Muscle of leg (tissue), 16 donors: Measurements from ENCODE around the gene STAC3. TPM values are rescaled to one million over a fixed set of nuclear protein-coding genes. Genes with fewer than 3 reads are reported as not detected.
"Not testable (repeated sequence)": the region's sequence is repeated elsewhere in the genome, so short reads cannot be mapped to it uniquely, and the experiment has no call there.

ENCODE experiments used
- DNase-seq: peaks from one replicate; pipeline ENCODE4 v3.0.0; 2013
- H3K27ac ChIP-seq: one replicate; pipeline ENCODE4 v1.5.1; 2013; ENCODE audit warnings: mild to moderate bottlenecking, low read length, control low read depth
- H3K27me3 ChIP-seq: one replicate; pipeline ENCODE4 v1.6.1; 2013; ENCODE audit warnings: low read length; ENCODE audit not compliant: control insufficient read depth, insufficient read depth
- H3K36me3 ChIP-seq: one replicate; pipeline ENCODE4 v1.6.1; 2013; ENCODE audit warnings: low read length; ENCODE audit not compliant: control insufficient read depth, insufficient read depth
- H3K4me1 ChIP-seq: one replicate; pipeline ENCODE4 v1.6.1; 2013; ENCODE audit warnings: low read length; ENCODE audit not compliant: control insufficient read depth, insufficient read depth
- H3K4me3 ChIP-seq: one replicate; pipeline ENCODE4 v1.5.1; 2013; ENCODE audit warnings: low read length, control low read depth
- H3K9me3 ChIP-seq: replicated peaks from 2 replicates; pipeline ENCODE4 v1.6.1; 2013; ENCODE audit warnings: low read depth, low read length; ENCODE audit not compliant: control insufficient read depth
- WGBS: methylation state at CpG from one replicate; pipeline ENCODE4 v1.1.5; 2013; ENCODE audit warnings: missing lambda C conversion rate; ENCODE audit not compliant: insufficient coverage; 5-methylcytosine and 5-hydroxymethylcytosine counted together
- long read RNA-seq, 11 donors: transcript quantifications; one replicate each; lab custom pipeline, GENCODE V29; 2026
- polyA plus RNA-seq, 8 donors: library from polyadenylated mRNA; unstranded; fragments of 120-200 nt; gene quantifications; one replicate each; pipeline versions ENCODE4 v1.2.1 to v1.2.3, GENCODE V29; 2013; ENCODE audit warnings: inconsistent platforms in 1 of 8, low replicate concordance in 1 of 8; ENCODE audit not compliant: insufficient read length in 8 of 8, insufficient read depth in 1 of 8
- total RNA-seq: library from RNA; stranded (reverse); fragments of 120-200 nt; gene quantifications from one replicate; pipeline ENCODE4 v1.2.4, GENCODE V29; 2013

STAC3 gene
- total RNA-seq (202 TPM), polyA plus RNA-seq (100 to 1,000 TPM; 308 to 499 (median 427) TPM)
- long read RNA-seq, donor 1, transcript STAC3-203 (3 exons, 551 nt): major isoform, 8 of 34 reads
- long read RNA-seq, donor 1, transcript STAC3-201 (12 exons, 1,656 nt): minor isoform, 6 of 34 reads
- long read RNA-seq, donor 1, partial matches to known transcripts: 16 of 34 reads
- long read RNA-seq, donor 1, other reads (novel, unspliced or antisense): 0 of 34 reads
- long read RNA-seq, donor 2, transcript STAC3-203 (3 exons, 551 nt): major isoform, 6 of 11 reads
- long read RNA-seq, donor 2, partial matches to known transcripts: 5 of 11 reads
- long read RNA-seq, donor 2, other reads (novel, unspliced or antisense): 0 of 11 reads
- long read RNA-seq, donor 3, transcript STAC3-203 (3 exons, 551 nt): minor isoform, 10 of 80 reads
- long read RNA-seq, donor 3, transcript STAC3-201 (12 exons, 1,656 nt): major isoform, 17 of 80 reads
- long read RNA-seq, donor 3, partial matches to known transcripts: 46 of 80 reads
- long read RNA-seq, donor 3, other reads (novel, unspliced or antisense): 0 of 80 reads
- long read RNA-seq, donor 4, transcript STAC3-201 (12 exons, 1,656 nt): minor isoform, 5 of 53 reads
- long read RNA-seq, donor 4, transcript STAC3-203 (3 exons, 551 nt): major isoform, 12 of 53 reads
- long read RNA-seq, donor 4, partial matches to known transcripts: 31 of 53 reads
- long read RNA-seq, donor 4, other reads (novel, unspliced or antisense): 0 of 53 reads
- long read RNA-seq, donor 5, transcript STAC3-201 (12 exons, 1,656 nt): minor isoform, 23 of 161 reads
- long read RNA-seq, donor 5, transcript STAC3-203 (3 exons, 551 nt): major isoform, 37 of 161 reads
- long read RNA-seq, donor 5, partial matches to known transcripts: 93 of 161 reads
- long read RNA-seq, donor 5, other reads (novel, unspliced or antisense): 0 of 161 reads
- long read RNA-seq, donor 6, transcript STAC3-201 (12 exons, 1,656 nt): minor isoform, 21 of 216 reads
- long read RNA-seq, donor 6, transcript STAC3-203 (3 exons, 551 nt): major isoform, 34 of 216 reads
- long read RNA-seq, donor 6, partial matches to known transcripts: 151 of 216 reads
- long read RNA-seq, donor 6, other reads (novel, unspliced or antisense): 0 of 216 reads
- long read RNA-seq, donor 7, transcript STAC3-203 (3 exons, 551 nt): major isoform, 27 of 106 reads
- long read RNA-seq, donor 7, transcript STAC3-201 (12 exons, 1,656 nt): minor isoform, 13 of 106 reads
- long read RNA-seq, donor 7, partial matches to known transcripts: 65 of 106 reads
- long read RNA-seq, donor 7, other reads (novel, unspliced or antisense): 0 of 106 reads
- long read RNA-seq, donor 8, transcript STAC3-203 (3 exons, 551 nt): major isoform, 17 of 91 reads
- long read RNA-seq, donor 8, transcript STAC3-201 (12 exons, 1,656 nt): minor isoform, 9 of 91 reads
- long read RNA-seq, donor 8, partial matches to known transcripts: 62 of 91 reads
- long read RNA-seq, donor 8, other reads (novel, unspliced or antisense): 0 of 91 reads
- long read RNA-seq, donor 9, transcript STAC3-201 (12 exons, 1,656 nt): minor isoform, 5 of 111 reads
- long read RNA-seq, donor 9, transcript STAC3-203 (3 exons, 551 nt): major isoform, 28 of 111 reads
- long read RNA-seq, donor 9, partial matches to known transcripts: 77 of 111 reads
- long read RNA-seq, donor 9, other reads (novel, unspliced or antisense): 0 of 111 reads
- long read RNA-seq, donor 10, transcript STAC3-203 (3 exons, 551 nt): major isoform, 31 of 187 reads
- long read RNA-seq, donor 10, transcript STAC3-202 (9 exons, 1,014 nt): minor isoform, 6 of 187 reads
- long read RNA-seq, donor 10, transcript STAC3-201 (12 exons, 1,656 nt): minor isoform, 19 of 187 reads
- long read RNA-seq, donor 10, partial matches to known transcripts: 127 of 187 reads
- long read RNA-seq, donor 10, other reads (novel, unspliced or antisense): 0 of 187 reads
- long read RNA-seq, donor 11, transcript STAC3-201 (12 exons, 1,656 nt): minor isoform, 17 of 103 reads
- long read RNA-seq, donor 11, transcript STAC3-202 (9 exons, 1,014 nt): minor isoform, 8 of 103 reads
- long read RNA-seq, donor 11, transcript STAC3-203 (3 exons, 551 nt): major isoform, 22 of 103 reads
- long read RNA-seq, donor 11, partial matches to known transcripts: 50 of 103 reads
- long read RNA-seq, donor 11, other reads (novel, unspliced or antisense): 0 of 103 reads

DNA sequence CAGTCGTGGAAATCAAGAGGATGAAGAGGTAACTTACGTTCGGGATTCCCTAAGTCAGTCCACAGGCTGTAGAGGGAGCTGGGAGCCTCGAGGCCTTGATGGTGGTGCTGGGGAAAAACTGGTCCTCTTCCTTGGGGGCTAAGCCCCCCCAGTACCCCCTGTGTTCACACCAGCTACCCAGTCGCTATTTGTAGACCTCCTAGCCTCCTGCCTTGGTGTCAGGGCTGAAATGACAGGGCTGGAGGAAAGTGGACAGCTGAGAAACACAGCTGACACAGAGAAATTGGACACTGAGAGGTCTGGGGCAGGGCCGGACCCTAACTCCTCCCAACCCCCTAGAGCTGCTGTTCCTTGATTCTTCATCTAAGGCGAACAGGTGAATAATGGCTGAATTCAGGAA lies at the start of gene STAC3:
STAC3 (minus strand) TSS at position 232 of the 400 bp plus-strand sequence. CDS start 1,551 bp downstream, outside the sequence.
- 12% methylated on average over 3 of the region's 7 CpGs for WGBS
- H3K4me3 ChIP-seq: peak within 1 kb of the TSS; percentile 52

DNA sequence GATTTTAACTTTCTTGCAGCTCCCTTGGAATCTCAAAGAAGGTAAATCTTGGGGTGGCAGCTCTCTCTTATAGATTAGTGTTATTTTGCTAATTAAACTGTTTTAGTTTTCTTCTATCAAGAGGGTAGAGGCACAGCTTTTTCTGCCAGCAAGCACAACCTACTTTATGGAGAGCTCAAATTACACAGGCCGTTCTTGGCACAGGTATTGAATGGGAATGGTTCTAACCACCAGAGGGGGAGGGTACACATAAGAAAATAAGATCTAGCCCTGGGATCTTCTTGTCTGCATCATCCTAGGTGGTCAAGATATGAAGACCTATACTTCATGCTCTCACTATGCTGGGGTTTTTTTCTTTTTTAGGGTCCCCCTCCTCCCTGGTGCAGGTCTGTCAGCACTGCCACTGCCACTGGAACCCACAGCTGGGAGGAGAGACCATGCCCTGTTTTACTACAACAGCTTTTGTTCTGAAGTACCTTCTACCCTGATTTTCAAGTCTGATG lies 48.6 kb upstream of the STAC3 start:
- no peak for DNase-seq
- no peak overlapping the region for H3K27ac ChIP-seq
- no CpG with 5 or more reads among the region's 1 CpG for WGBS
- H3K9me3 ChIP-seq: no peaks in the 10 kb centered on the region
- peaks cover 2% of the 10 kb centered on the region for H3K4me1 ChIP-seq
- no peaks in the 10 kb centered on the region for H3K27me3 ChIP-seq
- H3K36me3 ChIP-seq: peaks cover 51% of the 10 kb centered on the region
- no peak overlapping the region for H3K4me3 ChIP-seq

More for the DNA sequence above, at the start of gene STAC3:
- peaks cover 26% of the 10 kb centered on the region for H3K4me1 ChIP-seq
- peak within 1 kb of the TSS; percentile 95 for H3K27ac ChIP-seq
- H3K27me3 ChIP-seq: no peaks in the 10 kb centered on the region
- peak; percentile 86 for DNase-seq
- no peaks in the 10 kb centered on the region for H3K9me3 ChIP-seq
- H3K36me3 ChIP-seq: peaks cover 36% of the 10 kb centered on the region

DNA sequence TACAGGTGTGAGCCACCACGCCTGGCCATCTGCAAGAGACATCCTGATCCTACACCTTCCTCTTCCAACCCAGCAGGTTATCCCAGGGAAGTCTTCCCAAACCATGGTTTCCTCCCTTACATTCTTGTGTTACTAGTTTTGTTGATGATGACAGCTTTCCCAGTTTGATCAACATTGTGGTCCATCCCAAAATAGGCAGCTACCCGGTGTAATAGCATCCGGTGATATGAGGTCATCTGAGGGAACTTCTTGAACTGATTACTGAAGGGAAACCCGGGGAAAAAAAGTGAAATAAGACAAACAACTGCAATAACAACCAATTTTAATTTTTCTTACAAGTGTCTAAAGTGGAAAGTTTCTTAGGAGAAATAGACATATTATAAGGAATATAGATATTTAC lies 45.3 kb upstream of the STAC3 start:
- H3K27ac ChIP-seq: no peak overlapping the region
- H3K4me3 ChIP-seq: no peak overlapping the region
- H3K27me3 ChIP-seq: no peaks in the 10 kb centered on the region
- H3K36me3 ChIP-seq: peaks cover 70% of the 10 kb centered on the region
- 100% methylated on average over 2 of the region's 4 CpGs for WGBS
- DNase-seq: no peak
- no peaks in the 10 kb centered on the region for H3K9me3 ChIP-seq
- H3K4me1 ChIP-seq: peaks cover 4% of the 10 kb centered on the region

DNA sequence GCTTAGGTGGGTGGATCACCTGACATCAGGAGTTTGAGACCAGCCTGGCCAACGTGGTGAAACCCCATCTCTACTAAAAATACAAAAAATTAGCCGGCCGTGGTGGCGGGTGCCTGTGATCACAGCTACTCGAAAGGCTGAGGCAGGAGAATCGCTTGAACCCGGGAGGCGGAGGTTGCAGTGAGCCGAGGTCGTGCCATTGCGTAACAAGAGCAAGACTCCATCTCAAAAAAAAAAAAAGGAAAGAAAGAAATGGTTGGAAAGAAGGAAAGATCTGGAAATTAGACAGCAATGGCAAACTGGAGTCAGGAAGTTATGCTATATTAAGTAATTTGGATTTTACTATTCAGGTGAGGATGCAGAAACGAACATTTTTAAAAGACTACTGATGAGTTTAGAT lies 31.1 kb upstream of the STAC3 start:
- H3K4me1 ChIP-seq, H3K27me3 ChIP-seq, H3K4me3 ChIP-seq, H3K9me3 ChIP-seq, H3K27ac ChIP-seq, DNase-seq: not testable (repeated sequence)
- peaks cover 58% of the 10 kb centered on the region for H3K36me3 ChIP-seq
- 100% methylated on average over 6 of the region's 12 CpGs for WGBS

DNA sequence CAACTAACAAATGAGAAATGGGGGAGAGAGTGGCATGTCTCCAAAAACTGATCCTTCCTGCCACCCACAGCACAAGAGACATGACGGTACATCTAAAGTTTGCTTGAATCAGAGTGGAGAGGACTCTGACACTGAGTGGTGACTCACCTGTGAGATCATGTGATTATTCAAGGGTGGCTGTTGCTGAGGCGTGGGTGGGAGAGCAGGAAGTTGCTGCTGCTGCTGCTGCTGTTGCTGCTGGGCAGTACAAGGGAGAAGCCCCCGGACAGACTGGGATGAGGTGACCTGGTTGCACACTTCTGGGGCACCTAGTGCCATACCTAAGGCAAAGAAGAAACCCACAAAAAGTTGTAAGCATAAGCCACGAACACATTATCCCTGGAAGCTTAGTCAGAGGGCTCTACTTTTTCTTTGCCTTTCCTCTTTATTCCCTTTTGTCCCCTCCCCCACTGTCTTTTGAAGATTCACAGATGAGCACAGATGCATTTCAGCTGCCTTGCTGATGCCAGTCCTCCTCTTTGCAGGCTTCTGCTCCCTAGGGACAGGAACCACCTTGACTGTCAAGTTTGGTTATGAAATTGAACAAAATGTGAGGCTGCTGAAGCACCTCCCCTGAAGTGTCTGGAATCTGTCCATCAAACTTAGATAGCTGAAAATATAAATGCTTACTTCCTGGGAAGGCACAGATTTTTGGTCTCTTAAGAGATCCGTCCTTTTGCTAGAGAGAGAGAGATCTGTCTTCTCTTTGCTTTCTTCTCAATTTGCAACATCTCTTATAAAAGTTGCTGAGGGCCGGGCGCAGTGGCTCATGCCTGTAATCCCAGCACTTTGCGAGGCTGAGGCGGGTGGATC lies 29.4 kb upstream of the STAC3 start:
- H3K9me3 ChIP-seq: no peaks in the 10 kb centered on the region
- peaks cover 58% of the 10 kb centered on the region for H3K36me3 ChIP-seq
- H3K27ac ChIP-seq: no peak overlapping the region
- 84% methylated on average over 6 of the region's 9 CpGs for WGBS
- H3K4me1 ChIP-seq: no peaks in the 10 kb centered on the region
- no peak for DNase-seq
- no peaks in the 10 kb centered on the region for H3K27me3 ChIP-seq
- H3K4me3 ChIP-seq: no peak overlapping the region

DNA sequence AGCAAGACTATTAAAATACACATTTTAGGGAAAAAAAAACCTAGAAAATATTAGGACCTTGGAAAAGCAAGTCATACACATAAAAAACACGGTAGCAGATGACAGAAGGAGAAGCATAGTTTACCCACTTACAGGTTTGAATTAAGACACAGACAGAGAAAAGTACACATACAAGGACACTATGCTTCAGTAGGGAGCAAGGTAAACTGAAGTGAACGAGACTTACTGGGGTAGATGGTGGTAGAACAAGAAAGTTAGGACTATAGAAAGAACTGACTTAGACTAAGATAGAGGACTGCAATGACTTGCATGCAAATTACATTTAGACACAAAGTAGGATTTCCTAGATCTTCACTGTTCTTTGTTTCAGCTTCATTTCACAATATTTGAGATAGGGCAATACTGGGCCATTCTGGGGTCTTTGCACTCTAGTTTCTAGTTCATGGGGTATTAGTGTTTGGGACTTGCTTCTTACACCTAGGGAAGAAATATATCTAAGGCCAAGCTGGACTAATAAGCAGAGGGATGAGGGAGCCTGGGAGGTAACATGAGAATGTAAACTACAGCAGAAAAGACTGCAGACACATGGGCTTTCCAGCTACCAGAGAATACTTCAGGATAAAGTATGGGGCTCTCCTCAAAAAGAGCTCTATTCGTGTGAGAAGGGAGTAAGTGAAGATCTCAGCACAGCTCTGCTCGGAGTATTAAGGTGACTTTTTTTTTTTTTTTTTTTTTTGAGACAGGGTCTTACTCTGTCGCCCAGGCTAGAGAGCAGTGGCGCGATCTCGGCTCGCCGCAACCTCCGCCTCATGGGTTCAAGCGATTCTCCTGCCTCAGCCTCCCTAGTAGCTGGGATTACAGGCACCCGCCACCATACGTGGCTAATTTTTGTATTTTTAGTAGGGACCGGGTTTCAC lies 27.7 kb upstream of the STAC3 start:
- DNase-seq: no peak
- H3K36me3 ChIP-seq: peaks cover 49% of the 10 kb centered on the region
- no peak overlapping the region for H3K27ac ChIP-seq
- H3K4me3 ChIP-seq: no peak overlapping the region
- no peaks in the 10 kb centered on the region for H3K27me3 ChIP-seq
- H3K9me3 ChIP-seq: no peaks in the 10 kb centered on the region
- WGBS: 100% methylated on average over 5 of the region's 15 CpGs
- no peaks in the 10 kb centered on the region for H3K4me1 ChIP-seq

DNA sequence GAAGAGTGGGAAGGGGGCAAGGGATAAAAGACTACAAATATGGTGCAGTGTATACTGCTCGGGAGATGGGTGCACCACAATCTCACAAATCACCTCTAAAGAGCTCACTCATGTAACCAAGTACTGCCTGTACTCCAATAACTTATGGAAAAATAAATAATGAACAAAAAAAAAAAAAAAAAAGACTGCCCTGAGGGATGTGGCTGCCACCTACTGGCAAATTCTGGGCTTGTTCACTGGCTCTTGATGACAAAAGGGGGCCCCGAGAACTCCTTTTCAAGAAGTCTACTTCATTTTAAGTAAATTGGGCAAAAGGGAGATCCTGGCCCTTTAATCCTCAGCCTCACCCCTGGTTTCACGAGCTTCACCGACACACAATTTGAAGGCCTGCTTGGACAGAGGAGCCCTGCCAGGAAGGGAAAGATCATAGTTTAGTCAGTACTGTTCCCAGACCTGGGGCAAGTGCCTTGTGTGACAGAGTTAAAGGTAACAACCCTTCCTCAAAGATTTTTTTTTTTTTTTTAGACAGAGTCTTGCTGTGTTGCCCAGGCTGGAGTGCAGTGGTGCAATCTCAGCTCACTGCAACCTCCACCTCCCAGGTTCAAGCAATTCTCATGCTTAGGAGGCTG lies 26.1 kb upstream of the STAC3 start:
- WGBS: no CpG with 5 or more reads among the region's 4 CpGs
- Histone ChIP-seq H3K27ac (no peak overlapping the region), H3K36me3 (peaks cover 48% of the 10 kb centered on the region), H3K9me3 (no peaks in the 10 kb centered on the region), H3K4me1 (peaks cover 15% of the 10 kb centered on the region), H3K4me3 (no peak overlapping the region), H3K27me3 (no peaks in the 10 kb centered on the region)
- no peak for DNase-seq
